Measurements from ENCODE around the gene OSBPL10. TPM values are rescaled to one million over a fixed set of nuclear protein-coding genes. Genes with fewer than 3 reads are reported as not detected.

The OSBPL10 gene
- total RNA-seq, 2 experiments from 2014 or later = 65.7 to 170 TPM

GRCh38 chr3:31926543-31926942, 54.5 kb downstream of the OSBPL10 start:
- Histone ChIP-seq H4K20me1 (ENCODE audit: insufficient read depth, low read length) (no peaks in the 10 kb centered on the region), H3K36me3 (ENCODE audit: insufficient read depth, low read length) (peaks cover 11% of the 10 kb centered on the region), H3K9me2 (ENCODE audit: insufficient read depth, low read length) (no peaks in the 10 kb centered on the region), H3K4me1 (ENCODE audit: insufficient read depth, low read length, poor library complexity, severe bottlenecking) (peaks cover 99% of the 10 kb centered on the region), H2AFZ (ENCODE audit: low read length) (no peak overlapping the region), H3K79me2 (ENCODE audit: insufficient read depth, low read depth, low read length) (peaks cover 98% of the 10 kb centered on the region), H3K27ac (ENCODE audit: low read depth, low read length, poor library complexity, severe bottlenecking) (peak overlapping the region; percentile 94), H3K4me2 (ENCODE audit: low read length) (peak overlapping the region; percentile 85), H3K4me3 (ENCODE audit: low read depth, low read length, poor library complexity, severe bottlenecking) (peak overlapping the region; percentile 53), H3K9me3 (ENCODE audit: low read length) (no peaks in the 10 kb centered on the region)
- POLR2A ChIA-PET = interaction anchor here (1.0 to 7.5 kb wide), 17 partner anchors 9 to 74 kb away, joined by 3 to 141 read pairs (median 5); partner anchors contain the start of genes OSBPL10 and ZNF860
- intact Hi-C loops (cut with micrococcal nuclease; ENCODE audit: unreplicated experiment) = loop anchor here (5.0 kb wide), 1 partner anchor 101 kb away; no protein-coding TSS in a partner anchor
- no TSS peak for BruUV-seq (replicated peaks)
- CTCF ChIA-PET (ENCODE audit: unreplicated experiment) = no interaction called here
- TF ChIP-seq CTCF (conservative IDR thresholded peaks at IDR 0.05; ENCODE audit: low read length) (no peak), EZH2phosphoT487 (IDR thresholded peaks at IDR 0.05; ENCODE audit: borderline replicate concordance, low read depth, low read length) (no peak)
- DNase-seq (ENCODE audit: low spot score) = peak; percentile 73

DNA sequence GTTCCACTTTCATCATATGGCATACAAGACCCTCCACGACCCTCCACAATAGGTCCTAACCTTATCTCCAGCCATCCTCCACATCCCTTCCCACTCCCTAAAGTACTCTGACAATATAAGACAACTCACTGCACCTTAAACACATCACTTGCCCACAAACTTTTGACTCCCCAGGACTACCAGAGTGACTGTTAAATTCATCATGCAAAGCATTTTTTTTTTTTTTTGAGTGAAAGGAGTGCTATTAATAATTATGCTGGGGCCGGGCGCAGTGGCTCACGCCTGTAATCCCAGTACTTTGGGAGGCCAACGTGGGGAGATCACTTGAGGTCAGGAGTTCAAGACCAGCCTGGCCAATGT, 55.8 kb downstream of the OSBPL10 start:
- Histone ChIP-seq H3K4me1 (ENCODE audit: insufficient read depth, low read length, poor library complexity, severe bottlenecking) (peaks cover 99% of the 10 kb centered on the region), H2AFZ (ENCODE audit: low read length) (no peak overlapping the region), H3K4me2 (ENCODE audit: low read length) (peak overlapping the region; percentile 85), H3K4me3 (ENCODE audit: low read depth, low read length, poor library complexity, severe bottlenecking) (peak overlapping the region; percentile 53), H3K9me2 (ENCODE audit: insufficient read depth, low read length) (no peaks in the 10 kb centered on the region), H3K36me3 (ENCODE audit: insufficient read depth, low read length) (peaks cover 23% of the 10 kb centered on the region), H3K27ac (ENCODE audit: low read depth, low read length, poor library complexity, severe bottlenecking) (peak overlapping the region; percentile 94), H4K20me1 (ENCODE audit: insufficient read depth, low read length) (no peaks in the 10 kb centered on the region), H3K79me2 (ENCODE audit: insufficient read depth, low read depth, low read length) (peaks cover 100% of the 10 kb centered on the region), H3K9me3 (ENCODE audit: low read length) (no peaks in the 10 kb centered on the region)
- POLR2A ChIA-PET = interaction anchor here (0.7 to 7.5 kb wide), 2 partner anchors 19 to 389 kb away, joined by 3 to 141 read pairs; no protein-coding TSS in a partner anchor
- intact Hi-C loops (cut with micrococcal nuclease; ENCODE audit: unreplicated experiment) = loop anchor here (5.0 kb wide), 1 partner anchor 102 kb away; no protein-coding TSS in a partner anchor
- peak; percentile 60 for DNase-seq (ENCODE audit: low spot score)
- BruUV-seq (replicated peaks) = no TSS peak
- CTCF ChIA-PET (ENCODE audit: unreplicated experiment) = no interaction called here
- TF ChIP-seq CTCF (conservative IDR thresholded peaks at IDR 0.05; ENCODE audit: low read length) (no peak), EZH2phosphoT487 (IDR thresholded peaks at IDR 0.05; ENCODE audit: borderline replicate concordance, low read depth, low read length) (no peak)

DNA sequence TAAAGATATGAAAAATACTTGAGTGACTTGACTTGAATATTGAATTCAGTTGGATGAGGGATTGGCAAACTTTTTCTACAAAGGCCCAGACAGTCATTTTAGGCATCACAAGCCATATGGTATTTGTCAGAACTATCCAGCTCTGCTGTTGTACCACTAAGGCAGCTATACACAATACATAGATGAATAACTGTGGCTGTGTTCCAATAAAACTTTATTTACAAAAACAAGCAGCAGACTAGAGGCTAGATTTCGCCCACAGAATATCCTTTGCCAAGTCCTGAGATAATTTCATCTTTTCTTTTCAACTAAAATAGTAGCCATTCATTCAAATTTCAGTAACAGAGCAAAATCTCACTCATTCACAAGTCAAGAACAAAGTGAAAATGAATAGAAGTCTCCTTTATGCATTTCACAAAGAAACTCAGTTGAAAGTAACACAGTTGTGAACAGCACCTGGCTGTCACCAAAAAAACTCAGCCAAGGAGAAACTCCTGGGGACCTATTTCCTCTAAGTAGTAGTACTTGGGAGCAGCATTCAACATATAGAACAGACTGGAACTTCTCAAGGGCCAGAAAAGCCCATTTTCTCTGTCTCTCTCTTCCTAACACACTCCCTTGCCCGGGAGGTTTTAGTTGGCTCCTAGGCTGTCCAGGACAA, 56.3 kb downstream of the OSBPL10 start:
- CTCF ChIA-PET (ENCODE audit: unreplicated experiment) = no interaction called here

More for the DNA sequence above, 56.3 kb downstream of the OSBPL10 start:
- Histone ChIP-seq H3K9me3 (ENCODE audit: low read length) (no peaks in the 10 kb centered on the region), H3K4me2 (ENCODE audit: low read length) (peak overlapping the region; percentile 85), H3K4me3 (ENCODE audit: low read depth, low read length, poor library complexity, severe bottlenecking) (peak overlapping the region; percentile 53), H2AFZ (ENCODE audit: low read length) (no peak overlapping the region), H3K9me2 (ENCODE audit: insufficient read depth, low read length) (no peaks in the 10 kb centered on the region), H3K36me3 (ENCODE audit: insufficient read depth, low read length) (peaks cover 27% of the 10 kb centered on the region), H3K79me2 (ENCODE audit: insufficient read depth, low read depth, low read length) (peaks cover 100% of the 10 kb centered on the region), H3K27ac (ENCODE audit: low read depth, low read length, poor library complexity, severe bottlenecking) (peak overlapping the region; percentile 94), H3K4me1 (ENCODE audit: insufficient read depth, low read length, poor library complexity, severe bottlenecking) (peaks cover 99% of the 10 kb centered on the region), H4K20me1 (ENCODE audit: insufficient read depth, low read length) (no peaks in the 10 kb centered on the region)
- TSS peak; percentile 9 for BruUV-seq (replicated peaks)
- intact Hi-C loops (cut with micrococcal nuclease; ENCODE audit: unreplicated experiment) = loop anchor here (5.0 kb wide), 1 partner anchor 103 kb away; no protein-coding TSS in a partner anchor
- TF ChIP-seq EZH2phosphoT487 (IDR thresholded peaks at IDR 0.05; ENCODE audit: borderline replicate concordance, low read depth, low read length) (no peak), CTCF (conservative IDR thresholded peaks at IDR 0.05; ENCODE audit: low read length) (no peak)
- POLR2A ChIA-PET = interaction anchor here (0.6 to 2.6 kb wide), 6 partner anchors 10 to 1316 kb away, joined by 3 to 12 read pairs (median 6); no protein-coding TSS in a partner anchor
- DNase-seq (ENCODE audit: low spot score) = peak; percentile 63
